GM23338 (cell line): ENCODE measurements around the gene OR51B2. TPM values are rescaled to one million over a fixed set of nuclear protein-coding genes. Genes with fewer than 3 reads are reported as not detected.

Source experiments
- ATAC-seq: fragments of 200-7000 bp; cut with Tn5 transposase; 3 replicates; pipeline ENCODE4 v1.9.1; 2020
- DNase-seq: peaks from one replicate; pipeline ENCODE4 v3.0.0-alpha.2; 2015; ENCODE audit warnings: low spot score
- H2AFZ ChIP-seq: fragments of 200-600 bp; sonication (generic); 2 replicates; pipeline ENCODE4 v1.8.0; 2016; ENCODE audit warnings: antibody characterized with exemption, mild to moderate bottlenecking, moderate library complexity
- H3F3A ChIP-seq: fragments of 200-600 bp; sonication (generic); replicated peaks from 2 replicates; pipeline ENCODE4 v1.8.0; 2017; ENCODE audit warnings: antibody characterized with exemption, mixed run types, low read depth
- H3K27ac ChIP-seq: fragments of 200-600 bp; sonication (generic); 2 replicates; pipeline ENCODE4 v1.6.1; 2016; ENCODE audit warnings: low read depth
- H3K27me3 ChIP-seq: fragments of 200-600 bp; sonication (generic); 2 replicates; pipeline ENCODE4 v1.8.0; 2016; ENCODE audit warnings: mild to moderate bottlenecking, mixed run types, moderate library complexity; ENCODE audit not compliant: insufficient read depth
- H3K36me3 ChIP-seq: fragments of 200-600 bp; sonication (generic); 2 replicates; pipeline ENCODE4 v1.8.0; 2016; ENCODE audit warnings: mild to moderate bottlenecking; ENCODE audit not compliant: insufficient read depth
- H3K4me1 ChIP-seq: fragments of 200-600 bp; sonication (generic); 2 replicates; pipeline ENCODE4 v1.8.0; 2016; ENCODE audit warnings: mild to moderate bottlenecking, moderate library complexity; ENCODE audit not compliant: insufficient read depth
- H3K4me2 ChIP-seq: fragments of 200-600 bp; sonication (generic); 2 replicates; pipeline ENCODE4 v1.7.1; 2017; ENCODE audit warnings: mixed run types
- H3K4me3 ChIP-seq: fragments of 200-600 bp; sonication (generic); 2 replicates; pipeline ENCODE4 v1.6.1; 2016; ENCODE audit warnings: mixed run types
- H3K79me2 ChIP-seq: fragments of 200-600 bp; sonication (generic); replicated peaks from 2 replicates; pipeline ENCODE4 v1.8.0; 2017; ENCODE audit warnings: mild to moderate bottlenecking; ENCODE audit not compliant: insufficient read depth
- H3K9me2 ChIP-seq: fragments of 200-600 bp; sonication (generic); 2 replicates; pipeline ENCODE4 v1.8.0; 2017; ENCODE audit not compliant: insufficient read depth
- H4K20me1 ChIP-seq: fragments of 200-600 bp; sonication (generic); replicated peaks from 2 replicates; pipeline ENCODE4 v1.8.0; 2017; ENCODE audit warnings: mild to moderate bottlenecking; ENCODE audit not compliant: insufficient read depth
- H3K27ac Mint-ChIP-seq: 2 replicates; pipeline ENCODE4 v1.8.0; 2020; ENCODE audit warnings: inconsistent platforms, mild to moderate bottlenecking, moderate library complexity, mixed read lengths
- H3K27me3 Mint-ChIP-seq: 3 replicates; pipeline ENCODE4 v1.8.0; 2022; ENCODE audit warnings: low read depth, mild to moderate bottlenecking, moderate library complexity, mixed read lengths, inconsistent platforms; ENCODE audit not compliant: insufficient read depth, poor library complexity
- H3K36me3 Mint-ChIP-seq: 3 replicates; pipeline ENCODE4 v1.8.0; 2021; ENCODE audit warnings: low read depth, mild to moderate bottlenecking, inconsistent platforms, moderate library complexity, mixed read lengths
- H3K4me1 Mint-ChIP-seq: 3 replicates; pipeline ENCODE4 v1.8.0; 2020; ENCODE audit warnings: mild to moderate bottlenecking, inconsistent platforms, mixed read lengths
- H3K4me3 Mint-ChIP-seq: 3 replicates; pipeline ENCODE4 v1.8.0; 2021; ENCODE audit warnings: moderate library complexity, mild to moderate bottlenecking, inconsistent platforms, mixed read lengths
- H3K9me3 Mint-ChIP-seq: 3 replicates; pipeline ENCODE4 v1.8.0; 2020; ENCODE audit warnings: moderate library complexity, mild to moderate bottlenecking, inconsistent platforms, mixed read lengths
- JUNB ChIP-seq: IDR thresholded peaks from one replicate; pipeline ENCODE4 v1.6.1; 2016; ENCODE audit warnings: antibody characterized with exemption; ENCODE audit not compliant: unreplicated experiment
- POLR2AphosphoS5 ChIP-seq: IDR thresholded peaks from 2 replicates; pipeline ENCODE4 v1.6.1; 2016; ENCODE audit warnings: antibody characterized with exemption, low read depth
- REST ChIP-seq: IDR thresholded peaks from one replicate; pipeline ENCODE4 v1.6.1; 2018; ENCODE audit warnings: antibody characterized with exemption; ENCODE audit not compliant: unreplicated experiment
- ZNF114 ChIP-seq: fragments of 250-450 bp; sonication (Bioruptor Pico); IDR thresholded peaks from 2 replicates; pipeline ENCODE4 v1.5.0; 2020; ENCODE audit warnings: mild to moderate bottlenecking, moderate library complexity
- polyA plus RNA-seq: library from polyadenylated mRNA; unstranded; fragments of >200 nt; fragmentation: Nextera tagmentation; extraction: Ambion mirVana; gene quantifications from 2 replicates; pipeline ENCODE4 v1.2.1, GENCODE V29; 2016
- total RNA-seq: library from RNA; depleted of rRNA; stranded (reverse); fragments of >200 nt; shearing (Covaris generic); gene quantifications from 2 replicates; pipeline ENCODE4 v1.2.3, GENCODE V29; 2014
- TF ChIP-seq, protein P1 (sequence below), 2 experiments: fragments of 200-600 bp in 1 of 2; sonication (generic) in 1 of 2; conservative IDR thresholded peaks; 2 replicates each; pipeline versions ENCODE4 v1.5.1 to v1.6.1; 2016 to 2017; ENCODE audit warnings: antibody characterized with exemption in 2 of 2, low read depth in 2 of 2, mild to moderate bottlenecking in 2 of 2, moderate library complexity in 1 of 2
- TF ChIP-seq, protein P2 (sequence below): fragments of 250-450 bp; sonication (Bioruptor Pico); IDR thresholded peaks from 2 replicates; pipeline ENCODE4 v1.5.0; 2020; ENCODE audit warnings: mild to moderate bottlenecking, moderate library complexity

Gene OR51B2
- total and polyA plus RNA-seq, 2 experiments from 2014 or later, result not detected

DNA sequence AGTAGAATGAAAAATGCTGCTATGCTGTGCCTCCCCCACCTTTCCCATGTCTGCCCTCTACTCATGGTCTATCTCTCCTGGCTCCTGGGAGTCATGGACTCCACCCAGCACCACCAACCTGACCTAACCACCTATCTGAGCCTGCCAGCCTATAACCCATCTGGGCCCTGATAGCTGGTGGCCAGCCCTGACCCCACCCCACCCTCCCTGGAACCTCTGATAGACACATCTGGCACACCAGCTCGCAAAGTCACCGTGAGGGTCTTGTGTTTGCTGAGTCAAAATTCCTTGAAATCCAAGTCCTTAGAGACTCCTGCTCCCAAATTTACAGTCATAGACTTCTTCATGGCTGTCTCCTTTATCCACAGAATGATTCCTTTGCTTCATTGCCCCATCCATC is 39.5 kb downstream of the OR51B2 start (continued):
- TF ChIP-seq REST (no peak), ZNF114 (CRISPR knock-in tag) (no peak), POLR2AphosphoS5 (no peak)
- TF ChIP-seq, protein P1, sequence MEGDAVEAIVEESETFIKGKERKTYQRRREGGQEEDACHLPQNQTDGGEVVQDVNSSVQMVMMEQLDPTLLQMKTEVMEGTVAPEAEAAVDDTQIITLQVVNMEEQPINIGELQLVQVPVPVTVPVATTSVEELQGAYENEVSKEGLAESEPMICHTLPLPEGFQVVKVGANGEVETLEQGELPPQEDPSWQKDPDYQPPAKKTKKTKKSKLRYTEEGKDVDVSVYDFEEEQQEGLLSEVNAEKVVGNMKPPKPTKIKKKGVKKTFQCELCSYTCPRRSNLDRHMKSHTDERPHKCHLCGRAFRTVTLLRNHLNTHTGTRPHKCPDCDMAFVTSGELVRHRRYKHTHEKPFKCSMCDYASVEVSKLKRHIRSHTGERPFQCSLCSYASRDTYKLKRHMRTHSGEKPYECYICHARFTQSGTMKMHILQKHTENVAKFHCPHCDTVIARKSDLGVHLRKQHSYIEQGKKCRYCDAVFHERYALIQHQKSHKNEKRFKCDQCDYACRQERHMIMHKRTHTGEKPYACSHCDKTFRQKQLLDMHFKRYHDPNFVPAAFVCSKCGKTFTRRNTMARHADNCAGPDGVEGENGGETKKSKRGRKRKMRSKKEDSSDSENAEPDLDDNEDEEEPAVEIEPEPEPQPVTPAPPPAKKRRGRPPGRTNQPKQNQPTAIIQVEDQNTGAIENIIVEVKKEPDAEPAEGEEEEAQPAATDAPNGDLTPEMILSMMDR (conservative IDR thresholded peaks at IDR 0.05; ENCODE audit: low read depth in 2 of 2), result no peak

GRCh38 chr11:5283882-5284281 is 40.2 kb downstream of the OR51B2 start:
- Histone ChIP-seq H3K4me2 (no peak overlapping the region), H3K36me3 (no peaks in the 10 kb centered on the region), H3F3A (no peaks in the 10 kb centered on the region), H3K9me2 (peaks cover 8% of the 10 kb centered on the region; the same call in 1 of the 2 replicates), H3K79me2 (no peaks in the 10 kb centered on the region), H3K27ac (no peak overlapping the region), H3K4me1 (no peaks in the 10 kb centered on the region), H3K27me3 (no peaks in the 10 kb centered on the region), H3K4me3 (no peak overlapping the region), H4K20me1 (no peaks in the 10 kb centered on the region), H2AFZ (no peak overlapping the region)
- H3K27me3 Mint-ChIP-seq, result peaks cover 1% of the 10 kb centered on the region
- no peak for TF ChIP-seq JUNB
- TF ChIP-seq, protein P2, sequence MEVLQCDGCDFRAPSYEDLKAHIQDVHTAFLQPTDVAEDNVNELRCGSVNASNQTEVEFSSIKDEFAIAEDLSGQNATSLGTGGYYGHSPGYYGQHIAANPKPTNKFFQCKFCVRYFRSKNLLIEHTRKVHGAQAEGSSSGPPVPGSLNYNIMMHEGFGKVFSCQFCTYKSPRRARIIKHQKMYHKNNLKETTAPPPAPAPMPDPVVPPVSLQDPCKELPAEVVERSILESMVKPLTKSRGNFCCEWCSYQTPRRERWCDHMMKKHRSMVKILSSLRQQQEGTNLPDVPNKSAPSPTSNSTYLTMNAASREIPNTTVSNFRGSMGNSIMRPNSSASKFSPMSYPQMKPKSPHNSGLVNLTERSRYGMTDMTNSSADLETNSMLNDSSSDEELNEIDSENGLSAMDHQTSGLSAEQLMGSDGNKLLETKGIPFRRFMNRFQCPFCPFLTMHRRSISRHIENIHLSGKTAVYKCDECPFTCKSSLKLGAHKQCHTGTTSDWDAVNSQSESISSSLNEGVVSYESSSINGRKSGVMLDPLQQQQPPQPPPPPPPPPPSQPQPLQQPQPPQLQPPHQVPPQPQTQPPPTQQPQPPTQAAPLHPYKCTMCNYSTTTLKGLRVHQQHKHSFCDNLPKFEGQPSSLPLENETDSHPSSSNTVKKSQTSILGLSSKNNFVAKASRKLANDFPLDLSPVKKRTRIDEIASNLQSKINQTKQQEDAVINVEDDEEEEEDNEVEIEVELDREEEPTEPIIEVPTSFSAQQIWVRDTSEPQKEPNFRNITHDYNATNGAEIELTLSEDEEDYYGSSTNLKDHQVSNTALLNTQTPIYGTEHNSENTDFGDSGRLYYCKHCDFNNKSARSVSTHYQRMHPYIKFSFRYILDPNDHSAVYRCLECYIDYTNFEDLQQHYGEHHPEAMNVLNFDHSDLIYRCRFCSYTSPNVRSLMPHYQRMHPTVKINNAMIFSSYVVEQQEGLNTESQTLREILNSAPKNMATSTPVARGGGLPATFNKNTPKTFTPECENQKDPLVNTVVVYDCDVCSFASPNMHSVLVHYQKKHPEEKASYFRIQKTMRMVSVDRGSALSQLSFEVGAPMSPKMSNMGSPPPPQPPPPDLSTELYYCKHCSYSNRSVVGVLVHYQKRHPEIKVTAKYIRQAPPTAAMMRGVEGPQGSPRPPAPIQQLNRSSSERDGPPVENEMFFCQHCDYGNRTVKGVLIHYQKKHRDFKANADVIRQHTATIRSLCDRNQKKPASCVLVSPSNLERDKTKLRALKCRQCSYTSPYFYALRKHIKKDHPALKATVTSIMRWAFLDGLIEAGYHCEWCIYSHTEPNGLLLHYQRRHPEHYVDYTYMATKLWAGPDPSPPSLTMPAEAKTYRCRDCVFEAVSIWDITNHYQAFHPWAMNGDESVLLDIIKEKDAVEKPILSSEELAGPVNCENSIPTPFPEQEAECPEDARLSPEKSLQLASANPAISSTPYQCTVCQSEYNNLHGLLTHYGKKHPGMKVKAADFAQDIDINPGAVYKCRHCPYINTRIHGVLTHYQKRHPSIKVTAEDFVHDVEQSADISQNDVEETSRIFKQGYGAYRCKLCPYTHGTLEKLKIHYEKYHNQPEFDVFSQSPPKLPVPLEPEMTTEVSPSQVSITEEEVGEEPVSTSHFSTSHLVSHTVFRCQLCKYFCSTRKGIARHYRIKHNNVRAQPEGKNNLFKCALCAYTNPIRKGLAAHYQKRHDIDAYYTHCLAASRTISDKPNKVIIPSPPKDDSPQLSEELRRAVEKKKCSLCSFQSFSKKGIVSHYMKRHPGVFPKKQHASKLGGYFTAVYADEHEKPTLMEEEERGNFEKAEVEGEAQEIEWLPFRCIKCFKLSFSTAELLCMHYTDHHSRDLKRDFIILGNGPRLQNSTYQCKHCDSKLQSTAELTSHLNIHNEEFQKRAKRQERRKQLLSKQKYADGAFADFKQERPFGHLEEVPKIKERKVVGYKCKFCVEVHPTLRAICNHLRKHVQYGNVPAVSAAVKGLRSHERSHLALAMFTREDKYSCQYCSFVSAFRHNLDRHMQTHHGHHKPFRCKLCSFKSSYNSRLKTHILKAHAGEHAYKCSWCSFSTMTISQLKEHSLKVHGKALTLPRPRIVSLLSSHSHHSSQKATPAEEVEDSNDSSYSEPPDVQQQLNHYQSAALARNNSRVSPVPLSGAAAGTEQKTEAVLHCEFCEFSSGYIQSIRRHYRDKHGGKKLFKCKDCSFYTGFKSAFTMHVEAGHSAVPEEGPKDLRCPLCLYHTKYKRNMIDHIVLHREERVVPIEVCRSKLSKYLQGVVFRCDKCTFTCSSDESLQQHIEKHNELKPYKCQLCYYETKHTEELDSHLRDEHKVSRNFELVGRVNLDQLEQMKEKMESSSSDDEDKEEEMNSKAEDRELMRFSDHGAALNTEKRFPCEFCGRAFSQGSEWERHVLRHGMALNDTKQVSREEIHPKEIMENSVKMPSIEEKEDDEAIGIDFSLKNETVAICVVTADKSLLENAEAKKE (CRISPR knock-in tag), result no peak
- TF ChIP-seq, protein P1 (conservative IDR thresholded peaks at IDR 0.05; ENCODE audit: low read depth in 2 of 2), result no peak
- no peak overlapping the region for H3K4me3 Mint-ChIP-seq
- no peaks in the 10 kb centered on the region for H3K9me3 Mint-ChIP-seq
- ATAC-seq (no peak), DNase-seq (no peak)
- no peaks in the 10 kb centered on the region for H3K36me3 Mint-ChIP-seq
- H3K4me1 Mint-ChIP-seq, result peaks cover 5% of the 10 kb centered on the region
- no peak overlapping the region for H3K27ac Mint-ChIP-seq
